HuH-7 (cell line): Measurements from ENCODE around the gene NPHP4.

Experiments
- DNase-seq: peaks from one replicate; pipeline ENCODE4 v3.0.0; 2011; ENCODE audit warnings: low spot score

The NPHP4 gene

GRCh38 chr1:6003568-6004411 lies 11.6 kb upstream of the NPHP4 start:
- no peak for DNase-seq

GRCh38 chr1:6002714-6003501 lies 10.7 kb upstream of the NPHP4 start:
- DNase-seq, result no peak

GRCh38 chr1:6001992-6002576 lies 9.9 kb upstream of the NPHP4 start:
- no peak for DNase-seq

GRCh38 chr1:6000444-6001288 lies 8.4 kb upstream of the NPHP4 start:
- no peak for DNase-seq

GRCh38 chr1:5999711-6000443 lies 7.7 kb upstream of the NPHP4 start:
- no peak for DNase-seq

GRCh38 chr1:5998906-5999301 lies 6.7 kb upstream of the NPHP4 start:
- no peak for DNase-seq

- DNase-seq, result no peak
Measured at GRCh38 chr1:5998051-5998905, 6.1 kb upstream of the NPHP4 start.

- no peak for DNase-seq
Measured at GRCh38 chr1:5997316-5997715, 5.1 kb upstream of the NPHP4 start.

- no peak for DNase-seq
Measured at GRCh38 chr1:5996641-5997270, 4.5 kb upstream of the NPHP4 start.

- no peak for DNase-seq
Measured at GRCh38 chr1:5995871-5996630, 3.8 kb upstream of the NPHP4 start.

- no peak for DNase-seq
Measured at GRCh38 chr1:5994713-5995621, 2.7 kb upstream of the NPHP4 start.

- no peak for DNase-seq
Measured at GRCh38 chr1:5993556-5994491, 1.6 kb upstream of the NPHP4 start.

- DNase-seq, result peak; percentile 54
Measured at GRCh38 chr1:5992814-5993555, 760 bp upstream of the NPHP4 start.

- peak; percentile 76 for DNase-seq
Measured at GRCh38 chr1:5991381-5992025, 722 bp downstream of the NPHP4 start.

GRCh38 chr1:5990913-5991312 lies 1.3 kb downstream of the NPHP4 start:
- no peak for DNase-seq
